Measurements from ENCODE around the gene BBS9. TPM values are rescaled to one million over a fixed set of nuclear protein-coding genes. Genes with fewer than 3 reads are reported as not detected.

Gene BBS9
- total and polyA plus RNA-seq, 2 donors (not counting 1 experiment from before 2014, with no cell fraction given), result 8.4 to 45.2 TPM

- H3K4me2 ChIP-seq (replicated peaks; ENCODE audit: low read depth, low read length, poor library complexity, severe bottlenecking), result no peak overlapping the region
- CTCF ChIA-PET, result interaction anchor here (0.6 kb wide), 1 partner anchor 41 kb away, joined by 3 read pairs; no protein-coding TSS in a partner anchor
- ATAC-seq (ENCODE audit: low read depth), result no peak
Observed at GRCh38 chr7:33232632-33233145, 103.3 kb downstream of the BBS9 start.

GRCh38 chr7:33233659-33234058, 104.3 kb downstream of the BBS9 start:
- no peak for TF ChIP-seq EZH2 (IDR thresholded peaks at IDR 0.05; ENCODE audit: borderline replicate concordance, insufficient read depth, low read depth, low read length, poor library complexity, severe bottlenecking)
- no peak for TF ChIP-seq CTCF (IDR thresholded peaks at IDR 0.05)
- Mint-ChIP-seq H3K27me3 (no peaks in the 10 kb centered on the region), H3K4me3 (no peak overlapping the region), H3K4me1 (peaks cover 7% of the 10 kb centered on the region), H3K27ac (no peak overlapping the region), H3K9me3 (ENCODE audit: insufficient read depth) (no peaks in the 10 kb centered on the region)
- DNase-seq, result no peak
- H3K27me3 ChIP-seq (replicated peaks in 1 of 4; ENCODE audit: control extremely low read depth in 1 of 4, control insufficient read depth in 3 of 4, insufficient read depth in 4 of 4, low read length in 3 of 4), result no peaks in the 10 kb centered on the region
- no CpG with 5 or more reads among the region's 3 CpGs for WGBS (ENCODE audit: insufficient coverage)
- no peak overlapping the region for H3K4me3 ChIP-seq (ENCODE audit: control extremely low read depth in 1 of 5, extremely low read depth in 1 of 5, insufficient read depth in 1 of 5, low read depth in 2 of 5, low read length in 4 of 5)
- peaks cover 0 to 3% (median 0%) of the 10 kb centered on the region in 3 donors for H3K9me3 ChIP-seq (ENCODE audit: control extremely low read depth in 1 of 3, control insufficient read depth in 2 of 3, insufficient read depth in 1 of 3, low read length in 2 of 3)
- ATAC-seq (ENCODE audit: low read depth), result no peak
- no peak overlapping the region for H2AFZ ChIP-seq (ENCODE audit: insufficient read depth, low read depth, low read length, poor library complexity, severe bottlenecking)
- no peaks in the 10 kb centered on the region for H3K4me1 ChIP-seq (ENCODE audit: control insufficient read depth in 2 of 2, insufficient read depth in 2 of 2, low read length in 2 of 2)
- H3K4me2 ChIP-seq (replicated peaks; ENCODE audit: low read depth, low read length, poor library complexity, severe bottlenecking), result no peak overlapping the region
- H3K36me3 ChIP-seq (replicated peaks in 1 of 2; ENCODE audit: control extremely low read depth in 1 of 2, control insufficient read depth in 1 of 2, extremely low read depth in 1 of 2, insufficient read depth in 2 of 2, low read length in 1 of 2), result no peaks in the 10 kb centered on the region
- CTCF ChIA-PET, result no interaction called here
- no peak overlapping the region for H3K9ac ChIP-seq (ENCODE audit: low read length)
- no peak overlapping the region for H3K27ac ChIP-seq (ENCODE audit: low read length in 2 of 2)
- intact Hi-C loops (cut with micrococcal nuclease), result no loop called here
- POLR2A ChIA-PET, result no interaction called here
- H3K79me2 ChIP-seq (ENCODE audit: control insufficient read depth, insufficient read depth, low read length), result no peaks in the 10 kb centered on the region
- H4K20me1 ChIP-seq (ENCODE audit: control insufficient read depth, insufficient read depth, low read length, poor library complexity, severe bottlenecking), result no peaks in the 10 kb centered on the region

More at GRCh38 chr7:33232632-33233145, 103.3 kb downstream of the BBS9 start:
- no peaks in the 10 kb centered on the region for H3K27me3 Mint-ChIP-seq
- no peaks in the 10 kb centered on the region for H3K79me2 ChIP-seq (ENCODE audit: control insufficient read depth, insufficient read depth, low read length)
- TF ChIP-seq CTCF (IDR thresholded peaks at IDR 0.05) (no peak), EZH2 (IDR thresholded peaks at IDR 0.05; ENCODE audit: borderline replicate concordance, insufficient read depth, low read depth, low read length, poor library complexity, severe bottlenecking) (no peak)
- H3K9me3 ChIP-seq (ENCODE audit: control extremely low read depth in 1 of 3, control insufficient read depth in 2 of 3, insufficient read depth in 1 of 3, low read length in 2 of 3), result peaks cover 0 to 3% (median 0%) of the 10 kb centered on the region in 3 donors
- WGBS (ENCODE audit: insufficient coverage), result no CpG with 5 or more reads among the region's 1 CpG
- no peak overlapping the region for H2AFZ ChIP-seq (ENCODE audit: insufficient read depth, low read depth, low read length, poor library complexity, severe bottlenecking)
- H3K4me1 Mint-ChIP-seq, result peaks cover 7% of the 10 kb centered on the region
- POLR2A ChIA-PET, result no interaction called here
- H4K20me1 ChIP-seq (ENCODE audit: control insufficient read depth, insufficient read depth, low read length, poor library complexity, severe bottlenecking), result no peaks in the 10 kb centered on the region
- no peak overlapping the region for H3K27ac ChIP-seq (ENCODE audit: low read length in 2 of 2)
- no peaks in the 10 kb centered on the region for H3K4me1 ChIP-seq (ENCODE audit: control insufficient read depth in 2 of 2, insufficient read depth in 2 of 2, low read length in 2 of 2)
- H3K4me3 ChIP-seq (ENCODE audit: control extremely low read depth in 1 of 5, extremely low read depth in 1 of 5, insufficient read depth in 1 of 5, low read depth in 2 of 5, low read length in 4 of 5), result no peak overlapping the region
- no peak overlapping the region for H3K4me3 Mint-ChIP-seq
- no peaks in the 10 kb centered on the region for H3K27me3 ChIP-seq (replicated peaks in 1 of 4; ENCODE audit: control extremely low read depth in 1 of 4, control insufficient read depth in 3 of 4, insufficient read depth in 4 of 4, low read length in 3 of 4)
- H3K9ac ChIP-seq (ENCODE audit: low read length), result no peak overlapping the region
- no peaks in the 10 kb centered on the region for H3K9me3 Mint-ChIP-seq (ENCODE audit: insufficient read depth)
- H3K27ac Mint-ChIP-seq, result no peak overlapping the region
- intact Hi-C loops (cut with micrococcal nuclease), result no loop called here
- no peaks in the 10 kb centered on the region for H3K36me3 ChIP-seq (replicated peaks in 1 of 2; ENCODE audit: control extremely low read depth in 1 of 2, control insufficient read depth in 1 of 2, extremely low read depth in 1 of 2, insufficient read depth in 2 of 2, low read length in 1 of 2)
- DNase-seq, result no peak

Data from B cell (primary cell).